GM18858 (cell line): ENCODE data around the gene NINJ1.

Source experiments
- ATAC-seq: cut with Tn5 transposase; IDR thresholded peaks from one replicate; pipeline ENCODE4 v1.9.1; 2021; ENCODE audit not compliant: unreplicated experiment

NINJ1 gene

GRCh38 chr9:93133681-93134014 lies 403 bp downstream of the NINJ1 start:
- ATAC-seq: no peak

GRCh38 chr9:93132946-93133680 lies 938 bp downstream of the NINJ1 start:
- ATAC-seq: no peak

GRCh38 chr9:93132287-93132927 lies 1.6 kb downstream of the NINJ1 start:
- no peak for ATAC-seq

- no peak for ATAC-seq
Observed at GRCh38 chr9:93131599-93132286, 2.3 kb downstream of the NINJ1 start.

GRCh38 chr9:93130861-93131481 lies 3.1 kb downstream of the NINJ1 start:
- no peak for ATAC-seq

- no peak for ATAC-seq
Observed at GRCh38 chr9:93129691-93130500, 4.2 kb downstream of the NINJ1 start.

GRCh38 chr9:93129286-93129685 lies 4.8 kb downstream of the NINJ1 start:
- ATAC-seq: no peak

- no peak for ATAC-seq
Observed at GRCh38 chr9:93128715-93129224, 5.3 kb downstream of the NINJ1 start.

GRCh38 chr9:93128011-93128714 lies 5.9 kb downstream of the NINJ1 start:
- ATAC-seq: no peak

- ATAC-seq: no peak
Observed at GRCh38 chr9:93127395-93127911, 6.6 kb downstream of the NINJ1 start.

- no peak for ATAC-seq
Observed at GRCh38 chr9:93126825-93127368, 7.2 kb downstream of the NINJ1 start.

- no peak for ATAC-seq
Observed at GRCh38 chr9:93126151-93126781, 7.8 kb downstream of the NINJ1 start.

- ATAC-seq: no peak
Observed at GRCh38 chr9:93125331-93125894, 8.6 kb downstream of the NINJ1 start.

GRCh38 chr9:93124793-93125192 lies 9.3 kb downstream of the NINJ1 start:
- no peak for ATAC-seq

- no peak for ATAC-seq
Observed at GRCh38 chr9:93123561-93124283, 10.3 kb downstream of the NINJ1 start.

GRCh38 chr9:93122721-93123221 lies 11.3 kb downstream of the NINJ1 start:
- ATAC-seq: no peak

GRCh38 chr9:93121316-93122241 lies 12.5 kb downstream of the NINJ1 start:
- no peak for ATAC-seq
